ENCODE results near the gene CCDC149.

The CCDC149 gene

GRCh38 chr4:24877868-24878635 lies 34.8 kb downstream of the CCDC149 start:
- FAIRE-seq, result no peak

DNA sequence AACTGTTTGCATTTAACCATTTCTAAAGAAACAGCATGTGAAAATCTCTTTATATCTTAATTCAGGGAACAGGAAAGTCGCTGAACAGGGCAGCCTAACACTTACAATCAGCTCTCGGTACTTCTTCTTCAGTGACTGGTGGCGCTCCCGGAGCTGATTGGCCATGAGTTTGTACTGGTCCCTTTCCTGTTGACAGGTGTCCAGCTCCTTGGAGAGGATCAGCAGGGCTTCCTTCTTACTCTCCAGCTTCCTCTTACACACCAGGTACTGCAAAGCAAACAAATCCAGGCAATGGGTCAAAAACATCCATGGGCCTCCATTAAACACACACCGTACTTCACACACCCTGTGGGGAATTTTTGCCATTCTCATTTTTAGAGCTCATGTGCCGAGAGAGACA lies 36.4 kb downstream of the CCDC149 start:
- no peak for FAIRE-seq

- FAIRE-seq, result no peak
Observed at GRCh38 chr4:24872720-24873119, 40.1 kb downstream of the CCDC149 start.

- no peak for FAIRE-seq
Observed at GRCh38 chr4:24871210-24871609, 41.6 kb downstream of the CCDC149 start.

GRCh38 chr4:24867766-24868296 lies 45.0 kb downstream of the CCDC149 start:
- no peak for FAIRE-seq

GRCh38 chr4:24867251-24867650 lies 45.6 kb downstream of the CCDC149 start:
- no peak for FAIRE-seq

GRCh38 chr4:24865401-24865800 lies 47.4 kb downstream of the CCDC149 start:
- no peak for FAIRE-seq

DNA sequence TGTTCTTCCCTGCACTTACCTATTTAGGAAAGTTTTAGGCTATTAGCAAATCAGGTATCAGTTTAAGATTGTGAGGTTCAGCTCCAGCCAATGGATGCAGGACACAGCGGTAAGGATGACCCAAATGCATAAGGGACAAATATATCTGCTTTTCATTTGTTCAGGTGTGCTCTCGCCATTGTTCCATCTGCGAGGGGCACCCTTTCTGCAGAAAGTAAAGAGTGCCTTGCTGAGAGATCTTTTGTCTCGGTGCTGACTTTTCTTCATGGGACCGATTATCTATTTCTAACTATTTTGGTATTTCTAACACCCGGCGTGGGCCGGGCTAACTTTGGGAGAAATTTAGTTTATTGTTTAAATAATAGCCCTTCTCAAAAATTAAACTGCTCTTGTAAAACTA lies 49.0 kb downstream of the CCDC149 start:
- no peak for FAIRE-seq

DNA sequence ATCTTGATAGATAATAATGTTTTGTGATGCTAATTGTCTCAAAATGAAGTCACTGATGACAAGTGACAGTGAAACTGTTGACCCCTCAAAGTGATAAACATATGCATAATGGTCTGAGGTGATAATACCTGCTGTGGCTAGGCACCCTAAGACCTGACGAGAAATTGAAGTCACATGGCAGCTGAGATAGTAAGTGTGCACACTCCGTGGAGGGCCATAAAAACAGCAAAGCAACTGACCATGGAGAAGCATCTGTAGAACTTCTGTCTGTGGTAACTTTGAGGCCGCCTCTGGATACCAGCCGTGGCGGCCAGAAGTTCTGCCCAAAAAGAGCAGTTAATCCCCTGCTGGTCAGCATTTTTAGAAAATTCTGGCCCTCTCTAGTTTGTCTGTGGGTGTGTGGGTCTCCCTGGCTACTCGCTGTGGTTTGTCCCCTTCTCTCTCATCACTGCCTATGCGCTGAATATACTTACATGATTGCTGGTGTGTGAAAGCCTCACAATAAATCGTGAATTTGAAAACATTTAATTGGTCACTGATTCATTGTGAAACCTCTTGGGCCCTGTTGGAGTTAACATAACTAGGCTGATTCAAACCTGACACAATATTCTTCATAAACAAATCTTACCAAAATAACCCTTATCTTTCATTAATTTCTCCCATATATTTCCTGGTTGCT lies 50.6 kb downstream of the CCDC149 start:
- FAIRE-seq, result no peak

GRCh38 chr4:24858550-24858949 lies 54.3 kb downstream of the CCDC149 start:
- FAIRE-seq, result no peak

- no peak for FAIRE-seq
Observed at GRCh38 chr4:24858026-24858425, 54.8 kb downstream of the CCDC149 start.

DNA sequence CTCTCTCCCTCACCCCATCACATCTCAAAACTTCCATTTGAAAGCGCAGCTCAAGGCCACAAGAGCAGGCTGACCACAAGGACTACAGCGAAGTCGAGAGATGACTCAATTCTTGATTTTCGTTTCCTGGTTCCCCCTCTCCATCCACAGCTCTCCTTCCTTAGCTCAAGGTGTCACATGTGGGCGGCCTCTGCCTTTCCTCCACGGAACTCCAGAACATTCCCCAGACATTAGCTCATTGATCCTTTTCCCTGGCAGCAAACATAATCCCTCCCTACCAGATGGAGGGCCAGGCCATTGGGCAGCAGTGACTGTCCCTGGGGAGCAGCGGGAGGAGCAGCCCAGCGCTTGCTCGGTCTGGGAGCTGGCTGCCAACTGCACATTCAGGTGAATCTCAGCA lies 56.3 kb downstream of the CCDC149 start:
- no peak for FAIRE-seq

DNA sequence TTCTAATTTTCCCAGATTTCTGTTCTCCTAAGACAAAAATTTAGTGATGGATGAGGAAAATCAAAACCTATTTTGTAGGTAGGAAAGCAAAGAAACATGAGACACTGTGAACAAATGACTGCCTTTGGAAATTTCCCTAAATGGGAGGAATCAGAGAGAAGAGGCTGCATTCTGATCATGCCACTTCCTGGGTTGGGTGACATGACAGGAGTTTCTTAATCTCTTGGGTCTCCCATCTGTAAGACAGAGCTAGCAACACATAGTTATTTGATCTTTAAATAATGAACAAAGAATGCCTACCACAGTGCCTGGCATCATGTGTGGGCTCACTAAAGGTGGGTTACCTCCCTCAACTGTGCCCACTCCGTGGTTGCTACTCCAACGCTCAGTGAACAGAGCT lies 57.1 kb downstream of the CCDC149 start:
- FAIRE-seq, result no peak

DNA sequence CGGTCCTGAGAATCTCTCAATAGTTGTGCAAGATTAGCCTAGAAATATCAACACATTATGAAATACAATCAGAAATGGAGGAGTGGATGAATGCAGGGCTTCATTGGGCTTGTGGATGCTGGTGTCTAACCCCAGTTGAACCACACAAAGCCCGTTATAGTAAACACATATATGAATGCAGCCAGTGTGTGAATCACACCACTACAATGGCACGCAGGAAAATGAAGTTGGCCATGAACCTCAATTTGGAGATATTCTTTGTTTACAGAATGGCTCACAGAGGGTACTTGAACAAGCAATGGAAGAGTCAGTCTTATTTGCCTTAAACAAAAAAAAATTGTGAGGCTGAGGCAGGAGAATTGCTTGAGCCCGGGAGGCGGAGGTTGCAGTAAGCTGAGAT lies 59.7 kb downstream of the CCDC149 start:
- FAIRE-seq, result no peak

- FAIRE-seq, result no peak
Observed at GRCh38 chr4:24850674-24851073, 62.2 kb downstream of the CCDC149 start.

GRCh38 chr4:24849756-24850155 lies 63.1 kb downstream of the CCDC149 start:
- FAIRE-seq, result no peak

DNA sequence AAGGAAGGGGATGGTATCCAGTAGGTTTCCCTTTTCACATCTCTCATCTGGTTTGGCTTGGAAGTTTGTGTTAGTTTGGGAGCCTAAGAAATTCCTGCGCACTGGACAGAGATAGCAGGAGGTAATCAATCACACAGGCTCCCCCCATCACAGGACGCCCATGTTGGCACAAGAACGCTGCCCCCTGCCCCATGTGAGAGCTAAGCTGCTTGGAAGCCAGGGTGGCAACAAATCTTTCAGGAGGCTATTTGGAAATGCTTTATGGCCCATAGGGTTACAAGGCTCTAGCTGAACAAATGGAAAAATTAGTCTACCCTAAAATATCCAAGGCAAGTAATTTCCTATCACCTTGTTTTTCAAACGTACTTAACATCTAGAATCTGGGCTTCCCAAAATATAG lies 63.5 kb downstream of the CCDC149 start:
- no peak for FAIRE-seq

- no peak for FAIRE-seq
Observed at GRCh38 chr4:24846716-24847115, 66.1 kb downstream of the CCDC149 start.

GRCh38 chr4:24845902-24846301 lies 66.9 kb downstream of the CCDC149 start:
- FAIRE-seq, result no peak

DNA sequence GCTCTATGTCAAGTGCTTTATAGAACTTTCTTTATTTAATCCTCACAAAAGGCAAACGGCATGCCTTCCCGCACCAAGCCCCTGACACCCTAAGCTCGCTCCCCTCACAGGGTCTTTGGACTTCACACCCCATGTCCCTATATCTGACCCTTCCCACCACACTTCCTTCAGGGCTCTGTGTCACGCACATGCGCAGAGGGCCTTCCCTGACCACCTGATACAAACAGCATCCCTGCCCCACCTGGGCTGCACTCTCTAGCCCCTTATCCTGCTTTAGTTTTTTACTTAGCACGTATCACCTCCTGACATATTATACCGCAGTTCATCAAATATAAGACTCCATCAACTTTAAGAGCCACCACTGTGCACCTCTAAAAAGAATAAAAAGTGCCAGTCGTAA lies 67.7 kb downstream of the CCDC149 start:
- FAIRE-seq, result no peak

DNA sequence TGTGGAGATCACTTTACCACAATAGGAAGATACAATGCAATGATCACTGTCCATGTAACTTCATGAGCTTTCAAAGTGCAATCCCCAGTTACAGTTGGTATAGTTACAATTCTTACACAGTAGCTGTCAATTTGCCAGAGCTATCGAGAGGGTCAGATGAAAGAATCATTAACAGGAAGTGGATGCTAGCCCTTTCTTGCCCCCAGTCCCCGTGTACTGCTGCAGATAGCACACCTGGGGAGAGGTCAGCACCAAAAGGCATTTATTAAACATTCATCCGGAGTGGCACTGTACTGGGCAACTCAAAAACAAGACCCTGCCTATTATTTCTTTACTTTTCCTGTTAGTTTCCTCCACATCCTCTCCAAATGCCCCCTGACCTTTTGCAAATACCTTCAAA lies 69.7 kb downstream of the CCDC149 start:
- no peak for FAIRE-seq

GRCh38 chr4:24842356-24842755 lies 70.5 kb downstream of the CCDC149 start:
- no peak for FAIRE-seq

DNA sequence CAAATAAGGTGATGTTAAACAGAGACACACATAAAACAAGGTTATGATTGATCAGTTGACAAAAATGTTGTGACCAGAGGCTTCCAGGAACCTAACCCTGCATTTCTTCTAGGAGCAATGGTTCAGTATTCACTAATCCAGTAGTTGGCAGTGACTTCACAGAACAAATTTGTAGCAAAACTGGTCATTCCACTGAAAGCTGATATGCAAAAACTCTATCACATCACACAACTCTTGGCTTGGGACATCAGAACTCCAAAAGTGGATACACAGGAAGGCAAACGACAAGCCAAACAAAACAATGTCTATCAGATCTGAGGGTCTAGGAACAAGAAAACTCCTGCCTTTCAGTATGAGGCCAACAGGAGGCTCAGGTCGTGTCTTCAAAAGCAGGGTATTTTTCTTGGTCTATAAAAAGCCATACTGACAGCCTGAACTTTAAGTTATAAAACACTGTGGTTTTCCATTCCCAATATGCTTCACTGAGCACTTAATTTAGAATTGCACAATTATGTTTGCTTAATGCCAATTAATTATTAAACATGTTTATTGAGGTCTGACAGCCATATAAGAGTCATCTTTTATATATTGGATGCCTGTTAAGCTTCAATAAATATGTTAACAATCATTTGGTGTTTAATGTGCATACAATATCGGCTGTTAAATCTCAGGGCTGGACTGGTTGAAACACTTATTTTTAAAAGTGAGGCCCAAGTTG lies 71.9 kb downstream of the CCDC149 start:
- FAIRE-seq, result no peak

- FAIRE-seq, result no peak
Observed at GRCh38 chr4:24840362-24840761, 72.5 kb downstream of the CCDC149 start.
